Endodermal cell (in vitro differentiated cells): Measurements from ENCODE around the gene DPM1. TPM values are rescaled to one million over a fixed set of nuclear protein-coding genes. Genes with fewer than 3 reads are reported as not detected.

Experiments
- DNase-seq: peaks from one replicate; pipeline ENCODE4 v3.0.0-alpha.2; 2017
- H3K27ac ChIP-seq: 2 replicates; pipeline ENCODE4 v1.5.1; 2013; ENCODE audit warnings: mild to moderate bottlenecking, low read depth, low read length, moderate library complexity
- H3K27me3 ChIP-seq: 2 replicates; pipeline ENCODE4 v1.6.1; 2013; ENCODE audit warnings: mild to moderate bottlenecking, low read length, moderate library complexity; ENCODE audit not compliant: insufficient read depth, control insufficient read depth, poor library complexity, severe bottlenecking
- H3K36me3 ChIP-seq: 2 replicates; pipeline ENCODE4 v1.7.0; 2013; ENCODE audit warnings: mild to moderate bottlenecking, low read length, moderate library complexity; ENCODE audit not compliant: control insufficient read depth, insufficient read depth
- H3K4me1 ChIP-seq: one replicate; pipeline ENCODE4 v1.7.0; 2013; ENCODE audit warnings: low read length; ENCODE audit not compliant: control insufficient read depth, insufficient read depth
- H3K4me3 ChIP-seq: 2 replicates; pipeline ENCODE4 v1.5.1; 2013; ENCODE audit warnings: mild to moderate bottlenecking, low read length, moderate library complexity
- H3K9ac ChIP-seq: 2 replicates; pipeline ENCODE4 v1.6.1; 2013; ENCODE audit warnings: mild to moderate bottlenecking, low read length, moderate library complexity; ENCODE audit not compliant: poor library complexity, severe bottlenecking; ENCODE audit errors: extremely low read depth
- H3K9me3 ChIP-seq: 2 replicates; pipeline ENCODE4 v1.6.1; 2013; ENCODE audit warnings: mild to moderate bottlenecking, low read length, moderate library complexity; ENCODE audit not compliant: control insufficient read depth
- H3K27ac Mint-ChIP-seq: 2 replicates; pipeline ENCODE4 v1.8.0; 2020; ENCODE audit warnings: mixed read lengths
- H3K27me3 Mint-ChIP-seq: 2 replicates; pipeline ENCODE4 v1.8.0; 2021; ENCODE audit warnings: mild to moderate bottlenecking, mixed read lengths; ENCODE audit not compliant: insufficient read depth
- H3K36me3 Mint-ChIP-seq: 2 replicates; pipeline ENCODE4 v1.8.0; 2020; ENCODE audit warnings: low read depth, mixed read lengths
- H3K4me1 Mint-ChIP-seq: 2 replicates; pipeline ENCODE4 v1.8.0; 2020; ENCODE audit warnings: mixed read lengths
- H3K4me3 Mint-ChIP-seq: 2 replicates; pipeline ENCODE4 v1.8.0; 2020; ENCODE audit warnings: mild to moderate bottlenecking, moderate library complexity, mixed read lengths
- H3K9me3 Mint-ChIP-seq: 2 replicates; pipeline ENCODE4 v1.8.0; 2020; ENCODE audit warnings: mild to moderate bottlenecking, mixed read lengths
- CTCF ChIP-seq: fragments of 200-600 bp; sonication (generic); conservative IDR thresholded peaks from 2 replicates; pipeline ENCODE4 v1.5.0; 2021; ENCODE audit warnings: antibody characterized with exemption, mild to moderate bottlenecking
- WGBS, 2 experiments: methylation state at CpG; one replicate each; pipeline versions ENCODE4 v1.1.5 to v1.1.7; 2013; ENCODE audit warnings: missing lambda C conversion rate in 2 of 2, mixed read lengths in 1 of 2; ENCODE audit not compliant: insufficient coverage in 1 of 2, insufficient read length in 1 of 2; 5-methylcytosine and 5-hydroxymethylcytosine counted together
- total RNA-seq, 2 donors: library from RNA; stranded (reverse); fragmentation: NEBNext Ultra II Directional in 1 of 2; extraction: Animal tissue kit (Norgen Biotek cat#: 25700) in 1 of 2; gene quantifications; 2 replicates in 1 of 2; 3 replicates in 1 of 2; pipeline ENCODE4 v1.2.1, GENCODE V29; 2021

DPM1 gene
- total RNA-seq, 2 donors from 2014 or later = 54.9 to 58.8 TPM

DNA sequence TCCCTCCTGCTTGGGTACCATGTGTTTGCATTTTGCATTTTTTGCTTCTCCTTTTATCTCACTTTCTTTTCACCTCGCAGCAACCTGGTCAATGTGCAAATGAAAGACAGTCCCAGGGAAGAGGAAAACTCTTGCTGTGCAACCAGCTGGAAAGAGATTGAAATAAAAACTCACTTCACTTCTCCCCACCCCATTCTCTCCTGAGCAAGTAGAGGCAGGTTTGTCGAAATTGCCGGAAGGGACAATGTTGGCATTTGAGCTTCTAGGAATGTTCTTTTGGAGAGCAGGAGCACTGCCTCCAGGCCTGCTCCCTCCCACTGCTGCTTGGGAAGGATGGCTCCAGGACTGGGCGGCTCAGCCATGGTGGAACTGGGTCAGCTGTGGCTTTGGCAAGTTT, 34.0 kb upstream of the DPM1 start:
- no peak for TF ChIP-seq CTCF
- no peaks in the 10 kb centered on the region for H3K27me3 ChIP-seq
- no peak overlapping the region for H3K27ac ChIP-seq
- H3K4me3 ChIP-seq = no peak overlapping the region
- H3K4me1 Mint-ChIP-seq = peaks cover 22% of the 10 kb centered on the region
- no peaks in the 10 kb centered on the region for H3K27me3 Mint-ChIP-seq
- peak; percentile 81 for DNase-seq
- no peaks in the 10 kb centered on the region for H3K36me3 ChIP-seq
- H3K27ac Mint-ChIP-seq = peak overlapping the region; percentile 78
- 32 to 44% methylated on average over 2 to 4 of the region's 4 CpGs for WGBS, 2 experiments
- no peaks in the 10 kb centered on the region for H3K36me3 Mint-ChIP-seq
- H3K9me3 Mint-ChIP-seq = peaks cover 6% of the 10 kb centered on the region
- no peaks in the 10 kb centered on the region for H3K4me1 ChIP-seq
- peaks cover 5% of the 10 kb centered on the region for H3K9me3 ChIP-seq
- no peak overlapping the region for H3K9ac ChIP-seq
- H3K4me3 Mint-ChIP-seq = no peak overlapping the region

DNA sequence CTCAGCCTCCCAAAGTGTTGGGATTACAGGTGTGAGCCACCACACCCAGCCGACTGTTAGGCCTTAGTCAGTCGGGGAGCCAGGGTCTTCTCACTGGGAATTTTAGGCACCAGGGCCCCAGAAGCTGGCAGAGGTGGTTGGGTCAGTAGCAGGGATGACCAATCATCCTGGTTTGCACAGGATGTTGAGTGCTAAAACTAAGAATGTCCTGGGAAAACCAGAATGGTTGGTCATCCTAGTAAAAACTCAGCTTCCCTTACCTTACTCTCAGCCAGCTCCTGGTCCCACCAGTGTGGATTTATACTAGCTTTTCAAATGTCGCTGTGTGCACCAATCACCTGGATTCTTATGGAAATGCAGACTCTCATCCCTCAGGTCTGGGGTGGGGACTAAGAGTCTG, 32.7 kb upstream of the DPM1 start:
- Histone ChIP-seq H3K36me3 (no peaks in the 10 kb centered on the region), H3K9me3 (peaks cover 5% of the 10 kb centered on the region), H3K4me3 (no peak overlapping the region), H3K9ac (no peak overlapping the region), H3K4me1 (no peaks in the 10 kb centered on the region), H3K27me3 (no peaks in the 10 kb centered on the region), H3K27ac (no peak overlapping the region)
- Mint-ChIP-seq H3K4me1 (peaks cover 14% of the 10 kb centered on the region), H3K4me3 (no peak overlapping the region), H3K36me3 (no peaks in the 10 kb centered on the region), H3K27me3 (no peaks in the 10 kb centered on the region), H3K27ac (no peak overlapping the region), H3K9me3 (peaks cover 6% of the 10 kb centered on the region)
- WGBS, 2 experiments = 89% methylated on average over 3 of the region's 3 CpGs; no CpG with 5 or more reads in 1 of the 2 experiments
- no peak for TF ChIP-seq CTCF
- DNase-seq = no peak

- peak; percentile 90 for TF ChIP-seq CTCF
- Mint-ChIP-seq H3K36me3 (no peaks in the 10 kb centered on the region), H3K4me3 (no peak overlapping the region), H3K27me3 (no peaks in the 10 kb centered on the region), H3K27ac (no peak overlapping the region), H3K9me3 (peaks cover 2% of the 10 kb centered on the region), H3K4me1 (peaks cover 11% of the 10 kb centered on the region)
- 32 to 37% methylated on average over 11 to 13 of the region's 13 CpGs for WGBS, 2 experiments
- Histone ChIP-seq H3K9me3 (no peaks in the 10 kb centered on the region), H3K4me3 (no peak overlapping the region), H3K27me3 (no peaks in the 10 kb centered on the region), H3K36me3 (no peaks in the 10 kb centered on the region), H3K27ac (no peak overlapping the region), H3K9ac (no peak overlapping the region), H3K4me1 (no peaks in the 10 kb centered on the region)
- peak; percentile 92 for DNase-seq
These were observed 29.3 kb upstream of the DPM1 start for GRCh38 chr20:50987493-50988210.
